ENCODE results near the gene WSCD2.
"Not testable (repeated sequence)": the region's sequence is repeated elsewhere in the genome, so short reads cannot be mapped to it uniquely, and the experiment has no call there.

Gene WSCD2

GRCh38 chr12:108204117-108204987, 75.3 kb downstream of the WSCD2 start:
- DNase-seq = no peak

DNA sequence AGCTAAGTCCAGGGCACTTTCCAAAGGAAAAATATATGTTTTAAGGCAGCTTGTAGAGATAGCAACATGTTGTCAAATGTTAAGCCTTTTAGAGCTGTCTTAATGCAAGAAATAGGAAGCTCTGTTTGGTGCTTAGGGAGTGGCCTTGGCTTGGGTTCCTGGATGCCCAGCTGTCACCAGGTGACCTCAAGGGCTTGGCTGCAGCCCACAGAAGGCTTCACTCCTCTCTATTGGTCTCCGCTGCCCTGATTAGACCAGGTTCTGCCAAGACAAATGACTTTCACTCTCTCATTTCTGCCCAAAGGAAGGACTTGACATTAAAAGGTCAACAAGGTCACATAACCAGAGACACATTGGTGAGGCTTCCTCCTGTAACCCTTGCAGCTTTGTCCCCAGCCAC, 76.8 kb downstream of the WSCD2 start:
- no peak for DNase-seq

GRCh38 chr12:108207791-108208730, 79.0 kb downstream of the WSCD2 start:
- DNase-seq = no peak

DNA sequence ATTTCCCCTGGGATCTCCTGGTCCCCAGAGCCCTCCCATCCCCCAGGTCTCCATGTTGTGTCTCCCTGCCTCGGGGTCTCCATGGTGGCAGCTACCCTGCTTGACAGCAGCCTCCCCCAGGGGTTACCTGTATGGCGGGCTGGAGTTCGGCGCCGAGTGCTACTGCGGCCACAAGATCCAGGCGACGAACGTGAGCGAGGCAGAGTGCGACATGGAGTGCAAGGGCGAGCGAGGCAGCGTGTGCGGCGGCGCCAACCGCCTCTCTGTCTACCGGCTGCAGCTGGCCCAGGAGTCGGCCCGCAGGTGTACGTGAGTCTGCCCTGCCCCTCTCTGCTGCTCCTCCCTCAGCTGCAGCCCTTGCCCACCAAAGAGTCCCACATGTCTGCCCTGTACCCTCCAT, 80.9 kb downstream of the WSCD2 start:
- DNase-seq = no peak

GRCh38 chr12:108211157-108211556, 82.1 kb downstream of the WSCD2 start:
- no peak for DNase-seq

GRCh38 chr12:108213871-108214445, 84.9 kb downstream of the WSCD2 start:
- DNase-seq = no peak

- no peak for DNase-seq
Observed at GRCh38 chr12:108214486-108214885, 85.4 kb downstream of the WSCD2 start.

- DNase-seq = no peak
Observed at GRCh38 chr12:108215458-108215857, 86.4 kb downstream of the WSCD2 start.

- DNase-seq = no peak
Observed at GRCh38 chr12:108218921-108219320, 89.8 kb downstream of the WSCD2 start.

DNA sequence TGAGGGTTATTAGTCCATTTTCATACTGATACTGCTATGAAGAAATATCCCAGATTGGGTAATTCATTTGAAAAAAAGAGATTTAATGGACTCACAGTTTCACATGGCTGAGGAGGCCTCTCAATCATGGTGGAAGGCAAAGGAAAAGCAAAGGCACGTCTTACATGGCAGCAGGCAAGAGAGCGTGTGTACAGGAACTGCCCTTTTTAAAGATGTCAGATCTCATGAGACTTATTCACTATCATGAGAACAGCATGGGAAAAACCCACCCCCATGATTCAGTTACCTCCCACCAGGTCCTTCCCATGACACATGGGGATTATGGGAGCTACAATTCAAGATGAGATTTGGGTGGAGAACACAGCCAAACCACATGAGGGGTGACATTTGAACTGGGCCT, 96.0 kb downstream of the WSCD2 start:
- not testable (repeated sequence) for DNase-seq

DNA sequence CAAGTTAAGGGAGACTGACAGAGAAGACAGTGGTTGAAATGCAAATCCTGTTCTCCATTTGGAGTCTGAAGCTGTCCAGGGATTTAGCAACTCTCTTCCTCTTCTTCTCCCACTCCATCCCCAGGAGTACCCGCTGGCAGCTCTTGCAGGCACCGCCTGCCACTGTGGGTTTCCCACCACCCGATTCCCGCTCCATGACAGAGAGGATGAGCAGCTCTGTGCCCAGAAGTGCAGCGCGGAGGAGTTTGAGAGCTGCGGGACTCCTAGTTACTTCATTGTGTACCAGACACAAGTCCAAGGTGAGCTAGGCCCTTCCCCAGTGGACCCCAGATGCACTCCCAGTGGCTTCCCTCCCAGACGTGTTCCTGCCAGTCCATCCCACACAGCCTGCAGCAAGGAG, 97.8 kb downstream of the WSCD2 start:
- DNase-seq = no peak

DNA sequence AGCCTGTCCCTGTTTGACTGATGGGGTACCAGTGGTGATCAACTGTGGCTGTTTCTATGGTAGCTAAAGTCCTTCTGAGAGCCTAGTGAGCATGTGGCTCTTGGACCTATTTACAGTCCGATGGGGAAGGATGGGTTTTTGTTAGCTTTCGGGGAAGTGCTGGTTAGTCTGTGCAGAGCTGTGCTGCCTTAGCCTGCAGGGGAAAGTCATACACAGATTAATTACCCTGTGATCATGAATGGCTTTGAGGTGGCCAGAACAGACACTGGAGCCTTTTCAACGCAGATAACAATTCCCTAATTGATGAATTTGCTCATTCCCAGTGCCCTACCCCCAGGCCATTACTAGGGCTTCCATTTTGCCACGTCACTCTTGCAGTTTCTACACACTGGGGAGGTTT, 99.7 kb downstream of the WSCD2 start:
- no peak for DNase-seq

GRCh38 chr12:108231109-108231905, 102.2 kb downstream of the WSCD2 start:
- no peak for DNase-seq

- no peak for DNase-seq
Observed at GRCh38 chr12:108231909-108232434, 102.9 kb downstream of the WSCD2 start.

DNA sequence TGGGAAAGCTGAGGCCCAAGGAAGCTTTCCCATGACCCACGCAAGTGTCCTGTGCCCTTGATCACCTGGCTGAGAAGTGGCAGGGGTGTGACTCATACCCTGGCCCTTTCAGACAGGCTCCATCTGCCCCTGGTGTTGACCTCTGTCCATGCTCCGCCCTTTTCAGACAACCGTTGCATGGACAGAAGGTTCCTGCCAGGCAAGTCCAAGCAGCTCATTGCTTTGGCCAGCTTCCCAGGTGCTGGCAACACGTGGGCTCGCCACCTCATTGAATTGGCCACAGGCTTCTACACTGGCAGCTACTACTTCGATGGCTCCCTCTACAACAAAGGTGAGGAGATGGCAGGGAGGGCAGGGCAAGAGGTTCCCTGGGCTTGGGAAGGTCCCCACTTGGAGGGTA, 103.5 kb downstream of the WSCD2 start:
- DNase-seq = no peak

- DNase-seq = no peak
Observed at GRCh38 chr12:108234158-108234557, 105.1 kb downstream of the WSCD2 start.

GRCh38 chr12:108235197-108235984, 106.3 kb downstream of the WSCD2 start:
- DNase-seq = no peak

- no peak for DNase-seq
Observed at GRCh38 chr12:108235985-108236263, 106.8 kb downstream of the WSCD2 start.

GRCh38 chr12:108236366-108236765, 107.3 kb downstream of the WSCD2 start:
- DNase-seq = no peak

GRCh38 chr12:108237272-108237671, 108.2 kb downstream of the WSCD2 start:
- DNase-seq = no peak

DNA sequence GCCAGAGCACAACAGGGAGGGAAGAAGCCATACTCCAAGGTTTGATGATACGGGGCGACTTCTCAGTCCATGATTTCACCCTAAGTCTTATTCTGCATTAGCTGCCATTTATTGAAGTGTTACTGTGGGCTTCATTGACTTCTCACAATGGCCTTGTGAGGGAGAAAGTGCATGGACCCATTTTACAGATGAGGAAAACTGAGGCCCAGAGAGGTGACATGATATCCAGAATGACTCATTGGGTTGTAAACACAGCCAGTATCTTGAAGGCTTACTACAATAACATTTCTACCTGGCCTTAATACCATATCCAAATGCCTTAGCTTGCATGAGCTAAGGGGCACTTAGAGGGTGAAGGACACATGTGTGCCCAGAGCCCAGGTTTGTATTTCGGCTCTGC, 109.4 kb downstream of the WSCD2 start:
- no peak for DNase-seq

DNA sequence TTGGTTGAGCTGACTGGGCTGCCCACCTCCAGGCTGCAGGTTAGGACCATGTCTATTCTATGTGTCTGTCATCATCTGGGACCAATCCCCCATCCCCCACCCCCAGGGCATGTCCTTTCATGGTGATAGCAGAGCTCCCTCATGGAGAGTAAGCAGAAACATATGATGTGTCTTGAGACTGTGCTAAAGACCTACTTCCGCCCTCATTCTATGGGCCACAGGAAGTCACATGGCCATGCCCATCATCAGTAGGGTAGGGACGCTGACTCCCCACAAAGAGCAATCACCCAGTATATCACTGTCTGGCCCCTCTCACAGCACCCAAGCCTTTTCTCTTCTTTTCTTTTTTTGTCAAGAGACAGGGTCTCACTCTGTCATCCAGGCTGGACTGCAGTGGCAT, 110.3 kb downstream of the WSCD2 start:
- DNase-seq = no peak
